GM19328 (cell line): ENCODE measurements around the gene GALNTL6.
"Not testable (repeated sequence)": the region's sequence is repeated elsewhere in the genome, so short reads cannot be mapped to it uniquely, and the experiment has no call there.

Experiments
- ATAC-seq: cut with Tn5 transposase; IDR thresholded peaks from one replicate; pipeline ENCODE4 v1.9.1; 2021; ENCODE audit warnings: mild to moderate bottlenecking, moderate library complexity; ENCODE audit not compliant: unreplicated experiment

The GALNTL6 gene

GRCh38 chr4:172957216-172957615 is 1144.0 kb downstream of the GALNTL6 start:
- no peak for ATAC-seq

- ATAC-seq, result no peak
Observed at GRCh38 chr4:172962564-172963353, 1149.6 kb downstream of the GALNTL6 start.

GRCh38 chr4:172963498-172964294 is 1150.5 kb downstream of the GALNTL6 start:
- no peak for ATAC-seq

GRCh38 chr4:172970189-172970588 is 1157.0 kb downstream of the GALNTL6 start:
- not testable (repeated sequence) for ATAC-seq

- ATAC-seq, result no peak
Observed at GRCh38 chr4:172974586-172974985, 1161.4 kb downstream of the GALNTL6 start.

- ATAC-seq, result no peak
Observed at GRCh38 chr4:172975651-172976229, 1162.5 kb downstream of the GALNTL6 start.

GRCh38 chr4:172977491-172978041 is 1164.4 kb downstream of the GALNTL6 start:
- ATAC-seq, result not testable (repeated sequence)

- no peak for ATAC-seq
Observed at GRCh38 chr4:172978848-172979247, 1165.6 kb downstream of the GALNTL6 start.

- ATAC-seq, result no peak
Observed at GRCh38 chr4:172979332-172979731, 1166.1 kb downstream of the GALNTL6 start.

- no peak for ATAC-seq
Observed at GRCh38 chr4:172980219-172980618, 1167.0 kb downstream of the GALNTL6 start.

GRCh38 chr4:172982151-172982590 is 1169.0 kb downstream of the GALNTL6 start:
- ATAC-seq, result no peak

- no peak for ATAC-seq
Observed at GRCh38 chr4:172983014-172983413, 1169.8 kb downstream of the GALNTL6 start.

GRCh38 chr4:172983631-172984030 is 1170.4 kb downstream of the GALNTL6 start:
- ATAC-seq, result no peak

- no peak for ATAC-seq
Observed at GRCh38 chr4:172985552-172985951, 1172.3 kb downstream of the GALNTL6 start.

- peak; percentile 51 for ATAC-seq
Observed at GRCh38 chr4:172986114-172986513, 1172.9 kb downstream of the GALNTL6 start.

GRCh38 chr4:172989984-172990820 is 1177.0 kb downstream of the GALNTL6 start:
- no peak for ATAC-seq

- no peak for ATAC-seq
Observed at GRCh38 chr4:172992648-172993378, 1179.6 kb downstream of the GALNTL6 start.

GRCh38 chr4:172995161-172995560 is 1182.0 kb downstream of the GALNTL6 start:
- ATAC-seq, result no peak

GRCh38 chr4:172995704-172996103 is 1182.5 kb downstream of the GALNTL6 start:
- ATAC-seq, result no peak
